Skeletal muscle satellite cell (primary cell): ENCODE results near the gene HAUS7.

Experiments
- H3K27me3 ChIP-seq: 2 replicates; pipeline ENCODE4 v1.7.0; 2013; ENCODE audit warnings: low read length; ENCODE audit not compliant: control insufficient read depth, insufficient read depth
- H3K36me3 ChIP-seq: 2 replicates; pipeline ENCODE4 v1.7.0; 2013; ENCODE audit warnings: mild to moderate bottlenecking, control low read depth, low read length; ENCODE audit not compliant: insufficient read depth
- H3K4me1 ChIP-seq: 2 replicates; pipeline ENCODE4 v1.7.0; 2013; ENCODE audit warnings: low read length; ENCODE audit not compliant: control insufficient read depth, insufficient read depth
- H3K4me2 ChIP-seq: 2 replicates; pipeline ENCODE4 v1.7.0; 2013; ENCODE audit warnings: mild to moderate bottlenecking, low read length
- H3K4me3 ChIP-seq: 2 replicates; pipeline ENCODE4 v1.7.0; 2013; ENCODE audit warnings: low read length
- H3K9ac ChIP-seq: 2 replicates; pipeline ENCODE4 v1.7.0; 2013; ENCODE audit warnings: mild to moderate bottlenecking, low read depth, low read length, moderate library complexity
- H3K9me3 ChIP-seq: replicated peaks from 2 replicates; pipeline ENCODE4 v1.7.0; 2013; ENCODE audit warnings: mild to moderate bottlenecking, control low read depth, low read length

Gene HAUS7

DNA sequence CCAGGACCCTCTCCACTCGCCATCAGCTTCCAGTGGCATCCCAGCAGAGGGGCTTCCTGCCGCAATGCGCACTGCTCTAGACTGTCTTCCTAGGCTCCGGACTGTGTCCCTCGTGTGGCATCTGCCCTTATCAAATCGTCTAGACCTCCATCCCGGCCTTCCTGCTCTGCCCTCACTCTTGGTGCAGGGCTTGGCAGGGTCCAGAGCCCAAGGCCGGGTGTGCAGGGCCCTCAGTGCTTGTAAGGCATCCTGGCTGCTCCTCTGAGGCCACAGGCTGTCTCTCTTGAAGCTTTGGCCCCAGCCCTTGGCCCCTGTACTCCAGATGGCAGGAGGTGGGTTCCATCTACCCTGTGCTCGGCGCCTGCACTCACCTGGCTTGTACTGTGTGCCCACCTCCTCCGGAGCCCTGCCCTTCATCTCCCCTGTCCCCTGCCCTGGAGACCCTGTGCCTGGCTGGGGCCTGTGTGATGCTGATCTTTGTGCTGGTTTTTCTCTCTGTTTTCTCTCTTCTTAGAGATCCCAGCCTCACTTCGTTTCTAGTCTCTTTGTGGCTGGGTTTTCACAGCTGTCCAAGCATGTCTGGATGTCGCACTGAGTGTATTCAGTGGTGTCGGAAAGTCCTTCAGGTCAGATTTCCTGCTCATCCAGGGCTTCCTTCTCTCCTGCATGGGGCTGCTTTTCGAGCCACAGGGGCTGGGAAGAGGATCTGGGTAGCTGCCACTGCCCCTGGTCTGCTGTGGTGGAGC lies 20.8 kb downstream of the HAUS7 start:
- Histone ChIP-seq H3K27me3 (no peaks in the 10 kb centered on the region), H3K36me3 (no peaks in the 10 kb centered on the region), H3K4me1 (no peaks in the 10 kb centered on the region), H3K9me3 (no peaks in the 10 kb centered on the region), H3K9ac (no peak overlapping the region), H3K4me3 (no peak overlapping the region), H3K4me2 (no peak overlapping the region)

DNA sequence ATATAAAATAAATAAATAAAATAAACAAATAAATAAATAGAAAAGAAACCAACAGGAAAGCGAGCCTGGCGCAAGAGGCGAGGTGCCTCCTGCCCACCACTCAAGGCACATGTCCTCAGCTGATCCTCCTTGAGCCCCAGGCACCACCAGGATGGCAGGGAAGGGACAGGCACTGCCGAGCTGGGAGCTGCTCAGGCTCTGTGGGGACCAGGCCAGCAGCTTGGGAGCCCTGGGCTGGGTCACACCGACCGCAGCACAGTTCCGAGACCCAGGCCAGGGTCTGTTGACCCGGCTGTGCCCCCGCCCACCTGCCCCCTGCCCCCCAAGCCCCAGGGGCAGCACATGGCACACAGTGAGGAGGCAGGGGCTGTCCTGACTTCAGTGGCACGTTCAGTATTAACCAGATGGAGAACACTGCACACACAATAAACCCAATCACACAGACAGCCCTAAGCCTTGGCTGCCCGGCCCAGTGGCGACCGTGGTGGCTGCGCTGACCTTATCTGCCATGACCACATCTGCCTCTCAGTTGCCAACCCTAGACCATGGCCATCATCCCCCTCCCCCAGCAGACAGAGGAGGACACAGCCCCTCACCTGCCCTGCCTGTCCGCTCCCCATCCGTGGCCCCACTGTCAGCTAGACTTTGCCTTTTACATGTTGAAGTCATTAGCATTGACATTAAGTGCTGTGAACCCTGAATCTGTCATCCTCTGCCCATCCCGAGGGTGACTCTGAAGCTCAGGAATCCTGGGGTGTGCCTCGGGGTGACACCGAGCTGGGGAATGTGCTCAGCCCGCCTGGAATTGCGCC lies 21.6 kb downstream of the HAUS7 start:
- no peak overlapping the region for H3K4me3 ChIP-seq
- H3K27me3 ChIP-seq: no peaks in the 10 kb centered on the region

DNA sequence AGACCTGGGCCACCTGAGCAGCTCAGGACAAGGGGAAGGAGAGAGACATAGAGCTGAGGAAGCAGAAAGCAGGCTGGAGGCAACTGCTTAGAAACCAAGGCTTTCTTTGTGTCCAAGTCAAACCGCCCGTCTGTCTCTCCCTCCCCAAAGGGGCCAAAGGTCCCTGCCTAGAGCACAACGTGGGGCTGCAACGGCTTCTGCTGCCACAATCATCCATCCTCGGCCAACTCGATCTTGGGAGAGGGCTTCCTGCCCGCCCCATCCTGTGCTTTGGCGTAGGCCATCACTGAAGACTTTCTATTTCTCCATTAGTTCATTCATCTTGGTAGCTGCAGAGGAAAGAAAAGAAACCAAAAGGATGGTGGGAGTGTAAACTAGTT lies 22.8 kb downstream of the HAUS7 start:
- Histone ChIP-seq H3K9ac (no peak overlapping the region), H3K9me3 (no peaks in the 10 kb centered on the region), H3K4me2 (no peak overlapping the region), H3K27me3 (no peaks in the 10 kb centered on the region), H3K4me1 (no peaks in the 10 kb centered on the region), H3K4me3 (no peak overlapping the region), H3K36me3 (no peaks in the 10 kb centered on the region)

More for the DNA sequence above, 21.6 kb downstream of the HAUS7 start:
- H3K4me1 ChIP-seq: no peaks in the 10 kb centered on the region
- no peaks in the 10 kb centered on the region for H3K36me3 ChIP-seq
- H3K9ac ChIP-seq: no peak overlapping the region
- H3K9me3 ChIP-seq: no peaks in the 10 kb centered on the region
- no peak overlapping the region for H3K4me2 ChIP-seq

DNA sequence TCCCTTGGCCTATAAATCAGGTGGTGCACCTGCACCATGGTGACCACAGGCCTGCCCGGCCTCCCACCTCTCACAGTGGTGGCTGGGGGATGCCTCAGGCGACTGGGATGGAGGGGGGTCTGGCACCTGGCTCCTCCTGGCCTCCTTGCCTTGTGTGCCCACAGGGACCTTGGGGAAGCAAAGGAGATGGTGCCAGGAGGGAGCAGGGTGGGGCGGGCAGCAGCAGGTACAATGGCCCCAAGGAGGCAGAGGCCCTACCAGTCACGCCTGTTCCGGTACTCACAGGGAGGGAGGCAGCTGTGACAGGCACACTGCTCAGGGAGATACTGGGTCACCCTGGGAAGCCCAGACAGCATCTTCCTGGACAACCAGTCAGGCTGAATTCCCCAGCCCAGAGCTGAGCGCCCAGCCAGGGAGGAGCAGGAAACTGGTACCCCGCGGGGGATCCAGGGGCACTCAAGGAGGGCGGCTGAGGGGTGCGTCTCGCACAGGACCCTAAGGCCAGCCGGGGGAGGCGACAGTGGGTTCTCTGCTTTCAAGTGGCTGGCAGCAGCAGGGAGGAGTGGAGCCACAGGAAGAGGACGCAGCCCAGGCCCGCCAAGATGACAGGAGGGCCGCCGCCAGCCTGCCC lies 23.3 kb downstream of the HAUS7 start:
- H3K36me3 ChIP-seq: no peaks in the 10 kb centered on the region
- no peaks in the 10 kb centered on the region for H3K4me1 ChIP-seq
- no peaks in the 10 kb centered on the region for H3K27me3 ChIP-seq
- no peak overlapping the region for H3K4me3 ChIP-seq
- H3K4me2 ChIP-seq: no peak overlapping the region
- no peaks in the 10 kb centered on the region for H3K9me3 ChIP-seq
- no peak overlapping the region for H3K9ac ChIP-seq

DNA sequence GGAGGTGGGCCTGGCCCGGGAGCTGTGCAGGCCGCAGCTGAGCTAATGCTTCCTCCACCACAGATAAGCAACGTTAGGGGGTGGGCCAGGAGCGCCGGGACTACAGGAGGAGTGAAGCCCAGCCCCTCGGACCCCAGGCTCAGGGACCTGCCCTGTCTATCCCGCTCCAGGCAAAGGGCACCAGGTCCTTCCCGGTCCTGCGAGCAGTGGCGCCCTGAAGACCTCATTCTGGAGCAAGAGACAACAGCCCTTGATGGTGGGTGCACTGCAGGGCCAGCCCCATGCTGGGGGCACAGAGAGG lies 23.8 kb downstream of the HAUS7 start:
- Histone ChIP-seq H3K4me3 (no peak overlapping the region), H3K36me3 (no peaks in the 10 kb centered on the region), H3K4me2 (no peak overlapping the region), H3K9ac (no peak overlapping the region), H3K9me3 (no peaks in the 10 kb centered on the region), H3K4me1 (no peaks in the 10 kb centered on the region), H3K27me3 (no peaks in the 10 kb centered on the region)

DNA sequence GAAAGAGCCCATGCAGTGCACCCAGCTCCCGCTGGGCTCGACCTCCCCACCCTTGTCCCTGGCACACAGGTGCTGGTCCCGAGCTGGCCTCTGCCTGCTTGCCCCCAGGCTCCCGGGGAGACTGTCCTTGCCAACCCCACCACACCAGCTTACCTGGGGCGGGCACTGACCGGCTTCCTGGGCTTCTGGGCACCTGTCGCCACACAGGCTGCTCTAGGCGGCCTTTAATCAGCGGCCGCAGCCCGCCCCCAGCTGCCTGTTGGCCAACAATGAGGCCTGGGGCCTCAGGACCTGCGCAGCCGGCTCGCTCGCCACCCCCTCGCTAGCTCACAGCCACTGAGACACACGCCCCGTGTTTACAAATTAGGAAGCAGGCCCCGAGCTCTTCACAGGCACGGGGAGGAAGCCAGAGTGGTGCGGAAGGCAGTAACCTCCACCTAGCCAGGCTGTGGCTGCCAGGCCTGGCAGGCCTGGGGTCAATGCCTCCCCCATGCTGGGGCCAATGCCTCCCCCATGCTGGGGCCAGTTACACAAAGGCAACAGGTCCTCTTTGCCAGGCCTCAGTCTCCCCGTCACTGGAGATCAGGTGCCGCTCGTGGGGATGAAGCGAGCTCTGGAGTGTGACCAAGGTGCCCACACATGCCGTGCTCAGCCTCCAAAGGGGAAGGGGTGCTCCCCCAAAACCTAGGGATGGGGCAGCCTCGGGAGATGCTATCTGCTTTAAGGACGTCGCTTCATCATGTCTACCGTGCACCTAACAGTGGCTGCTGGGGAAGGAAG lies 24.3 kb downstream of the HAUS7 start, which contains the start of gene TREX2:
TREX2 (minus strand) TSS at position 201 of the 780 bp plus-strand sequence. CDS start 626 bp downstream, outside the sequence.
- H3K9ac ChIP-seq: no peak within 1 kb of the TSS
- H3K9me3 ChIP-seq: no peaks in the 10 kb centered on the region
- no peak within 1 kb of the TSS for H3K4me3 ChIP-seq
- no peaks in the 10 kb centered on the region for H3K27me3 ChIP-seq
- H3K4me1 ChIP-seq: no peaks in the 10 kb centered on the region
- no peaks in the 10 kb centered on the region for H3K36me3 ChIP-seq
- H3K4me2 ChIP-seq: no peak within 1 kb of the TSS

DNA sequence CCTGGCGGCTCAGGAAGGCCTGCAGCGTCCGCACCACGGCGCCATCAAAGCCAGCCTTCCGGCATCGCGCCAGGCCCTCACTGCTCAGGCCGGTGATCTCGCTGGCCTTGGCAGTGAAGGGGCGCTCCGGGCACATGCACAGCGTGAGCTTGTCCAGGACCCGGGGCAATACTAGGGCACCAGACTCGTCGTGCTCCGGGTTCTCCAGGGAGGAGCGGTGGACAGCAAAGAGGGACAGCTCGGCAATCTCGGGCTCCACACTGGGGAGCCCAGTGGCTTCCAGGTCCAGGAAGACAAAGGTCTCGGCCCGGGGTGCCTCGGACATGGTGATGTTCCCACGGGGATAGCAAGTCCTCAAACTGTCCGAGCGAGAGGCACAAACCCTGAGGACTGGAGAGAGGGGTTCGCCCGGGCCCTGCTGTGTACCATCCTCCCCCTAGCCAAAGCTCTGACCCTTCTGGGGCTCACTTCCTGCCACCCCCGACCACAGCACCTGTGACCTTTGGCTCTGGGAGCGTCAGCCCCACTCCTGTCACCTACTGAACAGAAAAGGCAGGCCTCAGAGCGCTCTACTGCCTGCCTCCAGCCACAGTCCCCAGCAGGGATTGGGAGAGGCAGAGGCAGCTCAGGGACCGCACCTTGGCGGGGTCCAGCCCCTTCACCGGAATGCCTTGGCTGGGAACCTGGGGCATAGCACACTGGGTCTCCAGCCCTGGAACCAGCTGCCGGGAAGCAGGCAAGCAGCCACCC lies 25.1 kb downstream of the HAUS7 start:
- Histone ChIP-seq H3K36me3 (no peaks in the 10 kb centered on the region), H3K4me3 (no peak overlapping the region), H3K4me1 (no peaks in the 10 kb centered on the region), H3K4me2 (no peak overlapping the region), H3K27me3 (no peaks in the 10 kb centered on the region), H3K9ac (no peak overlapping the region), H3K9me3 (no peaks in the 10 kb centered on the region)

DNA sequence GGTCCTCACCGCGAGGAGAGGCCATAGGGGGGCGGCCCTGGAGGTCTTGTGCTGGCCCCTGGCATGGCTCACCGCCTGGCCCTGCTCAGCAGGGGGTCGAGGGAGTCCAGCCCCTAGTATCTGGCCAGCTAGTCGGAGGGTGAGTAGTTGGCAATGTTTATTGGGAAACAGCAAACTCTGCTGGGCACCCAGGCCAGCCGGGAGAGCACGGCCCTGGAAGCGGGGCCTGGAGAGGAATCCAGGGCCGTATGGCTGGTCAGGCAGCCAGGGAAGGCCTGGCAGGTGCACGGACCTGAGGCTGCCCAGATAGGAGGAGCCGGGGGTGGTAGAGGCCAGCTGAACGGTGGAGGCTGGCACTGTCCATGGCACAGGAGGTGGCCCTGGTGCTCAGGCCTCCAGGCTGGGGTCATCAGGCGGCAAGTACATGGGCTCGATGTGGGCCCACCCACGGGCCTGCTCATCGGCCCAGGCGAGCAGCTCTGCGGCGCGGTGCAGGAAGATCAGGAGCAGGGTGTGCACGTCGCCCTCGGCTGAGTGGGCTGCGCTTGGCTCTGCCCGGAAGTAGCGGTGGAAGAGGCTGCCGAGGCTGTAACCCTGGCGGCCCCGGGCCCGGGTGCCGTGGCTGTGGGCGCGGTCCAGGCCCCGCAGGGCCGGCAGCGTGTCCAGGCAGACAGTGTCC lies 25.9 kb downstream of the HAUS7 start:
- Histone ChIP-seq H3K9ac (no peak overlapping the region), H3K27me3 (no peaks in the 10 kb centered on the region), H3K4me3 (no peak overlapping the region), H3K4me1 (no peaks in the 10 kb centered on the region), H3K4me2 (no peak overlapping the region), H3K9me3 (no peaks in the 10 kb centered on the region), H3K36me3 (no peaks in the 10 kb centered on the region)

DNA sequence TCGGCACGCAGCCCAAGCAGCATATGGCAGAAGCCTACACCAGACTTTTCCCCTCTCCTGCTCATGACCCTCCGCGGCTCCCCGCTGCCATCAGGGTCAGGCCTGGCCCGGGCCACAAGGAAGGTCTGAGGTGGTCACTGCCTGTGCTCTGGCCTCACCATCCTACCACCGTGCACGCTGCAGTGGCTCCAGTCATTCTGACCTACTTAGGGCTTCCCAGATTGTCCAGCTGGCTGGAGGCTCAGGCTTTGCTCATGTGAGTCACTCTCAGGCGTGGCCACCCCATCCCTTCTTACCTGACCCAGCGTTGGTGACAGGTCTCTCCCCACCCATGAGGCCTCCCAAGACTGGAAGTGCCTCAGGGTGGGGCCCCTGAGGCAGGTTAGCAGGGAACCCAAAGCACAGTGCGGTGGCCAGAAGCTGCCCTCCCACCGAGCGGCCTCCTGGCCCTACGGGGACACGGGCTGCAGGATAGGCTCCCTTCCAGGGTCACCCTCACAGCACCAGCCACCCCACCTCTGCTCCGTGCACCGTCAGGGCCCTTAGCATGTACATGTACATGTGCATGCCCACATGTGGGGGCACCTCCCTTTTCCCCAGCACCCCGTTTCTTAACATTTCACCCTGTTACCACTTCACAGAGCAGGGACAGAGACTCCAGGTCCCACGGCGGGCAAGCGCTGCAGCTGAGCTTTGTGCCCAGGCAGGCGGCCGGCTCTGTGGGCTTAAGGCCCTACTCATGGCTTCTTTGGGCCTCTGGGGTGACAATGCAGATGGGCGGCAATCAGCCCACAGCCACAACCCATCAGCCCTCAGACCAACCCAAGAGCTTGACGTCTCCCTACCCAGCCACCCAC lies 26.7 kb downstream of the HAUS7 start:
- Histone ChIP-seq H3K4me2 (no peak overlapping the region), H3K4me3 (no peak overlapping the region), H3K27me3 (peaks cover 1% of the 10 kb centered on the region), H3K4me1 (no peaks in the 10 kb centered on the region), H3K9ac (no peak overlapping the region), H3K9me3 (no peaks in the 10 kb centered on the region), H3K36me3 (no peaks in the 10 kb centered on the region)

DNA sequence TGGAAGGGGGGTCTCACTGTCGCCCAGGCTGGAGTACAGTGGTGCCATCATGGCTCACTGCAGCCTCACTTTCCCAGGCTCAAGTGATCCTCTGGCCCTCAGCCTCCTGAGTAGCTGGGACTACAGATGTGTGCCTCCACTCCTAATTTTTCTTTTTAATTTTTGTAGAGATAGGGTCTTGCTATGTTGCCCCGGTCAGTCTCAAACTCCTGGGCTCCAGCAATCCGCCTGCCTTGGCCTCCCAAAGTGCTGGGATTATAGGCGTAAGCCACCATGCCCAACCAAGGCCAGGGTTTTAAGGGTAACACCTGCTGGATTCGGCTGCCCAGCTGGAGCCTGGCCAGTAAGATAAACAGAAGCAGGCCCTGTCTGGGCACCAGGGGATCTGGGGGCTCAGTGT lies 27.9 kb downstream of the HAUS7 start:
- Histone ChIP-seq H3K36me3 (no peaks in the 10 kb centered on the region), H3K4me2 (no peak overlapping the region), H3K9me3 (no peaks in the 10 kb centered on the region), H3K4me3 (no peak overlapping the region), H3K27me3 (peaks cover 5% of the 10 kb centered on the region), H3K4me1 (no peaks in the 10 kb centered on the region), H3K9ac (no peak overlapping the region)
